ENCODE measurements around the gene AP2A2.

AP2A2 gene

DNA sequence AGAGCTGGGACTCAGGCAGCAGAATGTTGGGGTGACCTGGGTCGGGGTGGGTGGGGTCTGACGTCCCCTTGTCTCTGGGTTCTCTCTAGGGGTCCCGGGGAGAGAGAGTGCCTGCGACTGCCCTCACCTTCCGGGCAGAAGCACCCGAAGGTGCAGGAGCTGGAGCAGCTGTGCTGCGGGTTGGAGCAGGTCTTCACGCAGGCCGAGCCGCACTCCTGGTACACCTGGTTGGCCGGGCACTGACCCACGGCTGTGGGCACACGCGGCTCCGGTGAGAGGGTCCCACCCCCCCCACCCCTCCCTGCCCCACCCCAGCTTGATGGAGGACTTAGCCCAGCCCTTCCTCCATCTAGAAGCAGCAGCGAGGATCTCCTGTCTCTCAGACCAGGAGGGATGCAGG is 104.4 kb downstream of the AP2A2 start:
- DNase-seq (ENCODE audit: low spot score) = no peak

DNA sequence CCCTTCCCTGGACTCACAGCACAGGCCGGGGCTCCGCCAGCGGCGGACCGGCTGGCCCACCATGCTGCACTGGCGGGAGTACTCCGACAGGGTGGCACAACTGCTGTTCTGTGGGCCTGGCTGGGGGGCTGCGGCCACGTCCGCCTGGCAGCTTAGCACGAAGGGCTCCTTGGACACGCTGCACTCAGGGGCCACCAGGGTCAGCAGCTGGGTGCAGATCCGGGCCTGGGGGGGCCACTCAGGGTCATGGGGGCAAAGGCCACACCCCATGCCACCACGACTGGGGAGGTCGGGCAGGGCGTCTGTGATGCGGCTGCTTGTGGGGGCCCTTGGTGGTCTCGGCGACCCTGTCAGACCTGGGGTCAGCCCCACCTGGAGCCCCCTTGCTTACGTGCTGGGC is 104.9 kb downstream of the AP2A2 start:
- no peak for DNase-seq (ENCODE audit: low spot score)

DNA sequence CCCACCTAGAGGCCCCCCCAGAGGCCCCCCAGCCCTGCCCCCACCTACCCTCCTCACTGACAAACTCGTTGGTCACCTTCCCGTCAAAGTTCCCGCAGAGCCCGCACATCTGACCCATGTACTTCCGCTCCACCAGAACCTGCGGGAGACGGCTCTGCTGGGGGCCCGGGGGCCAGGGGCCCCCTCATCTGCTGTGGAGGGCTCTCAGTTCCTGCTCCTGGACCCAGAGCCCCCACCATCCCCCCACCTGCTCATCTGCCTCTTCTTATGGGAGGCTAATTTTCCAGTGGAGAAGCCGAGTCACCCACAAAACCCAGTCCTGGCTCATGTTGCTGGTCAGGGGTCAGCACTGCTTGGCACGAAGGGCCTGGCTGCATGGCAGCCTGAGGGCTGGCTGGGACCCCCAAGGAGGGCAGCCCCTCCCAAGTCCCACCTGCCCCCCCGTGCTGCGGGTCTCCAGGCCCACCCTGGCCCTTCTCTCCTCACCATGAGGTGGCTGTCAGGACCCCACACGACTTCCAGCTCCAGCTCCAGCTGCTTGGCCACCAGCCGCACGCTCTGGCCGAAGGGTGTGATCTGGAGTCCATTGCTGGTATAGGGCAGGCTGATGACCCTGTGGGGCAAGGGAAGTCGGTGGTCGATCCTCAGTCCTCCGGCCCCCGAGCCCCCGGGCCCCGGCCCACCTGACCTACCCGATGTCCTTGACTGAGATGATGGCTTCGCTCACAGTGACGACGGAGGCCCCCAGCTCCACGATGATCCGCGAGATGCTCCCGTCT is 105.6 kb downstream of the AP2A2 start:
- no peak for DNase-seq (ENCODE audit: low spot score)

DNA sequence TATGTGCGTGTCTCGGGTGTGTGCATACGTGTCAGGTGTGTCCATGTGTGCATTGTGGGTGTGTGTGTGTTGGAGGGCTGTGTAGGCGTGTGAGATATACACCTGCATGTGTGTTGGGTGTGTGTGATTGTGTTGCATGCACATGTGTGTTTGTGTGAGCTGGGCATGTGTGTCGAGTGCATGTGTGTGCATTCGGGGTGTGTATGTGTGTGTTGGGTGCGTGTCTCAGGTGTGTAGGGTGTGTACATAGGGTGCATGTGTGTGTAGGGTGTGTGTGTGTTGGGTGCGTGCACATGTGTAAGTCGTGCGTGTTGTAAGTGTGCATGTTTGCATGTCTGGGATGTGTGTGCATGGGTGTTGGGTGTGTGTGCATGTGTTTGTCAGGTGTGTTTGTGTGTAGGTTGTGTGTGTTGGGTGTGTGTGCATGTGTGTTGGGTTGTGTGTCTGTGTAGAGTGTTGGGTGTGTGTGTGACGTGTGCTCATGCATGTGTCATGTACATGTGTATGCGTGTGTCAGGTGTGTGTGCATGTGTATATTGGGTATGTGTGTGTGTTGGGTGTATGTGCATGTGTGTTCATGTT is 106.7 kb downstream of the AP2A2 start:
- DNase-seq (ENCODE audit: low spot score) = no peak

DNA sequence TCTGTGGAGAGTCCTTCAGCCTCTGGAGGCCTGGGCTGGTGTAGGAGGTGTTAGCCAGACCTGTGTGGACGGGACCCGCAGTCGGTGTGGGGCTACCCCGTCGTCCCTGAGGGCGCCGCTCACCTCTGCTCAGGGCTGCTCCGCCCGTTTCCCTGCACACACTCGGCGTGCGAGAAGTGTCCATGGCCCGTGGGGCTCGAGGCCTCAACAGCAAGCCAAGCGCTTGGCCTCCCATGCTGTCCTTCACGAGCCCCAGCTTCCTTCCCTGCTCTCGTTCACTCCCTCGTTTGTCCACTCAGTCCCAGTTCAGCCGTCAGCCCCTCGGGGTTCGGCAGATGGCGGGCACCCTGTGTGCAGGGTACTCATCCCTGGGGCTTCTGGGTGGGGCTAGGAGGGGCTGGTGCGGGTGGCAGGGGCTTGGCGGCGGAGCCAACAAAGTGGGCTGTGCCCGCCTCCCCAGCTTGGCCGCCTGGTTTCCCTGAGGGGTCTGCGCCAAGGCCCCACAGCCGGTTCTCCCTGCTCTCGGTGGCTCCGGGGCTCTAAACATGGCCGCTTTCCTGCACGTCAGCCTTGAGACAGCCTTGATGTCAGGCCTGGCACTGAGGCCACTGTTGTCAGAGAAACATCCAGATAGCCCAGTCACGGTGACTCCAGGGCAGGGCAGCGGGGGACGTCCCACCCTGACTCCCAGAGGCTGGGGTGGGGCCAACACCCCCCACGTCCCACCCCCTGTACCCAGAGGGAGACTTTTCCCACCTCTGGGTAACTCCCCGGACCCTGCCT is 107.5 kb downstream of the AP2A2 start:
- no peak for DNase-seq (ENCODE audit: low spot score)

DNA sequence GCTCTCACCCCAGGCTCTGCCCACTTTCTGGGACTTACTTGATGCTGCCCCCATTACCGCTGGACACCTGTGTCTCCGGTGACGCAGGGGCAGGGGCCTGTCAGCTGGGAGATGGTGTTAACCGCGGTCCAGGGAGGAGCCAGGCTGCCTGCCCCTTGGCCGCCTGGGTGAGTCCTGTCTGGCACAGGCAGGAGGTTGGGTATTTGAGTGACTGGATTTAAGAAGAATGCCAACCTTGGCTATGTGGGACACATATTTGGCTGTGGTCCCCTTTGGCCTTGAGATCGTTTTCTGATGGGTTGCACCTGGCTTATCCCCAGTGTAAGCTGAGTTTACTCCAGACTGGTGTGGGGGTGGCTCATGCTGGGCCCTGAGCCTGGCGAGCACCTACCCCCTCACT is 108.3 kb downstream of the AP2A2 start:
- DNase-seq (ENCODE audit: low spot score) = no peak

DNA sequence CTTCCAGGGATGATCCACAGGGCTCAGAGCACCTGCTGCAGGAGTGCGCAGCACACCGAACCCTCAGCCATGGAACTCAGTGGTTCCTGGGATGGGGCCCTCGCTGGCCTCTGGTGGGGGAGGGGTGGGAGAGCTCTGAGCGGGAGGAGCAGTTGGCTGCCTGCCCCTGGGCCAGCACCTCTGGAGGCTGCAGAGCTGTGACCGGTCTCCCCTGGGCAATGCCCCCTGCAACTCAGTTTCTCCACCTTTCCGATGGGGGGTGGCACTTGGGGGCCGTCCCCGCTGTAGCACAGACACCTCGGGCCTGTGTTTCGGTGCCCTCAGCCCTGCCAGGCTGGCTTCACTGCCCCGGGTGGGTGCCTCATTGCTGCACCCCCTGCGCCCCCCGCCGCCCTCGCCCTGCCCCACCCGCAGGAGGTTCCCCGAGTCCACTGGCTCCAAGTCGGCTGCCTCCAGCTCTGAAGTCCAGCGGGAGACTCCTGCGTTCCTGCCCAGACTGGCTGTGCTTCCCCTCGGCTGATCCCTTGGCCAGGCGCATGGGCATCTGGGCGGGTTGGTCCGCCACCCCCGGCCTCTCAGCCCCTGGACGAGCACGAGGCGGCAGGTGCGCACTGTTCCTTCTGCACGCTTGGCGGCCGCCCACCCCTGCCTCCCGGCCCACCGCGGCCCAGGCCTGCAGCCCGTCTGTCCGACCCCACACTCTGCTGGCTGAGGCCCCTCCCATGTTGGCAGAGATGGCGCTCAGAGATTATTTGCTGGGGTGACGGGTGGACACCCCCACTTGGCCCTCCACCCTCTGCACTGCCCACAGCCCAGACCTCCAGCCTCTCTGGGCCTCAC is 109.0 kb downstream of the AP2A2 start:
- no peak for DNase-seq (ENCODE audit: low spot score)

DNA sequence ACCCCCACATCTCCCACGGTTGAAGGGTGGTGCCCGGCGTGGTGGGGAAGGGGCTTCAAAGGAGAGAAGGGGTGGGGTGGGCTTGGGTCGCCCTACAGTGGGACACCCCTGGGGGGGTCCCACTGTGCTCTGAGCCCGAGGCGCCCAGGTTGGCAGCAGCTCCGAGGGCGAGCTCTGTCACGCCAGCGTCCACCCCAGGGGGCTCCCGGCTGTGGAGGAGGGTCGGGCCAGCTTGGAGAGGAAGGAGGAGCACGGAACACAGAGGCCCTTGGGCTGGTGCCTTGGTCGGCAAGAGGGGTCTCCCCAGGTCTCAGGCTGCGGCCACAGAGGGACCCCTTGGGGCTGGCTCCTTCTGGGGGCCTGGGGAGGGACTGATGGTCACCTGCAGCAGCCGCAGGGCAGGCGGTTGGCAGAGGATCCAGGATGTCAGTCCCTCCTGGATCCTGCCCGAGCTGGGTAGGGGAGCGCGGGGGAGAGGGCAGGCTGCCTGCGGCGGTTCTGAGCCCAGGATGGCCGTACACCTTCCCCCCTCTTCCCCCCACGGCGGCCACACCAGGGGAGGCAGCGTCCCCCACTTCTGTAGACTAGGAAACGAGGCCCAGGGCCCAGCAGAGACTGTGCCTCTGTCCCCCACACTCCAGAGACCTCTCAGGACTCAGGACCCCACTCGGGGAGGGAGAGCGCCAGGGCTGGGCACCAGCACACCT is 110.1 kb downstream of the AP2A2 start:
- DNase-seq (ENCODE audit: low spot score) = no peak

DNA sequence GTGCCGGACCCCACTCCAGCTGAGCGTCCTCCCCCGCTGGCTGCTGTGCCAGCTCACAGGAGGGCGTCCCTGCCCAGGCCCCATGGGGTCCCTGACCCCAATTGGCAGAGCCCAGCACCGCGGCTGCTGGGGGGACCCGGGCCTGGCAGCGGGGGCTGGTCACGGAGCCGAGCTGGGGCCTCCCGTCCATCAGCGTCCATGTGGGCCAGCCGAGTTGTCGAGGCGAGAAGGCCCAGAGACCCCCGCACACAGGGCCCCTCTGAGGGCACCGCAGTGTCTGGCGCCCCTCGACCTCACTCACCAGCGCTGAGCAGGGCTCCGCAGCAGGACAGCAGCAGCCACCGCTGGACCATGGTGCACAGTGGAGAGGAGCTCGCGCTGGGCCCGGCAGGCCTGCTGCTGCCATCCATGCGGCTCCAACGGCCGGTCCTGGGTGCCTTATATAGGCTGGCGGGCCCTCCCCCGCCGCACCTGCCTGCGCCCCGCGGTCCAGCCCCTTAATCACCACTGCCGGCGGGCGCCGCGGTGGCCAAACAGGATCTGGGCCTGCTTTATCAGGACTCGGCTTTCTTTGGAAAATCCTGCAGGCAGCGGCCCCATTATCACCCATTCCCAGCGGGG is 110.7 kb downstream of the AP2A2 start, which contains the start of gene MUC6:
Gene MUC6 (minus strand): TSS at position 416 of the 621 bp plus-strand sequence. CDS start 63 bp downstream, at position 353.
- DNase-seq (ENCODE audit: low spot score) = no peak

DNA sequence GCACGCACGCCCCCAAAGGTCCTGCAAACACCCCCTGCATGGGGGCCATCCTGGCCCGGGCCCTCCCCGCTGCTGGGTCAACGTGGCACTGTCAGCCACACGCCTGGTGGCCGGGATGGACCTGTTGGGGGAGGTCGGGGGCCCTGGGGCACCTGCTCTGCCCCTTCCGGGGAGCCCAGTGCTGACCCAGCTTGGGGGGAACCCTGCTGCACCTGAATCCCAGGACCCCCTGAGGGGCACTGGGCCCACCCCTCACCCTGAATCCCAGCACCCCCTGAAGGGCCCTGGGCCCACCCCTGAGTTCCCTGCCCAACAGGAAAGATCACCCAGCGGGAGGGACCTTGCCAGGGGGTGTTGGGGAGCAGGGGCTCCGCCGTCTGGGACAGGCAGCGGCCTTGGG is 111.3 kb downstream of the AP2A2 start:
- no peak for DNase-seq (ENCODE audit: low spot score)

DNA sequence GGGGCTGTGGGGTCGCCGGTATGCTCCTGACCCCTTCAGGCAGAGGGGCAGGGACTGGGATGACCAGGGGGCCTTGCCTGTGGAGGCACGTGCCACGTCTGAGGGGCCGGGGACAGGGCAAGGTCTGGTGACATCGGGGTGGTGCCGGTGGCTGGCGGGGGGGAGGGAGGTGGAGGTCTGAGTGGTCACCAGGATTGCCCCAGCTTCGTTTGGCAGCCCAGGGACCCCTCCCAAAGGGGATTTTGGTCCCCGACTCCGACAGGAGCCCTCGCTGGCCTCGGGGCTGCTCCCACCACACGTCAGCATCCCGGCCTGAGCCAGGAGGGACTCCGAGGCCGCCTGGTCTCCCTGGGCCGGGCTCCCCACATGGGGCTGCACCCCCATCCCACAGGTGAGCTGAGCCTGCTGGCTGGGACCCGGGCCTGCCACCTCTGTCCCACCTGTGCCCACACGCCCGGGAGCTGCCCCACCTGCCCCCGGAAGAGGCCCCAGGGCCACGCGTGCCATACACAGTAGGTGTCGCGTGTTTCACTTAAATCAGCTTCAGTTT is 111.9 kb downstream of the AP2A2 start:
- DNase-seq (ENCODE audit: low spot score) = no peak

DNA sequence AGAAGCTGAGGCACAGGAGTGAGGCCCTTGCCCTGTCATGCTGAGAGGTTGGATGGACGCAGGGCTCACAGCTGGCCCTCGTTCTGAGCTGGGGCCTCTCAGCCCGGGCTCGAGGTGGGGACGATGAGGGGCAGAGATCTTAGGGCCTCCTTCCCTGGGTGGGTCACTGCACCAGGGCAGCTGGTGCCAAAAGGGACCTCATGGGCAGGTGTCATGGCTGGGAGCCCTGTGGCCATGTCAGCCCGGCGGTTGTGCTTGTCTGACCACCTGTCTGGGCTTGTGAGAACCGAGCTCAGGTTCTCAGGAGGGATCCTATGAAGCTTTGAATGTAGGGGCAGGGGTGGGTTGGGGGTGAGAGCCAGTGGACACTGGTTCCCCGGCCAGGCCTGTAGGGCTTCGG is 112.7 kb downstream of the AP2A2 start:
- no peak for DNase-seq (ENCODE audit: low spot score)

DNA sequence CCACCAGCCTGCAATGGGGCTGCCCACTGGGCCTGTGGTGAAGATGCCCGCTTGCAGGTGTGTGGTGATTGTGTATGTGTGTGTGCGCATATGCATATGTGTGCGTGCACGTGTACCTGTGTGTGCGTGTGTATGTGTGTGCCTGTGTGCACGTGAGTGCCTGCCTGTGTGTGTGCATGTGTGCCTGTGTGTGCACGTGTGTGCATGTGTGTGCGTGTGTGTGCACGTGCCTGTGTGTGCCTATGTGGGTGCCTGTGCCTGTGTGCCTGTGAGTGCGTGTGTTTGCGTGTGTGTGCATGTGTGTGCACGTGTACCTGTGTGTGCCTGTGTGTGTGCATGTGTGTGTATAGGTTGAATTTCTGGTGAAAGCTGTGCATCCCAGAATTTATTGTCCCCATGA is 113.3 kb downstream of the AP2A2 start:
- no peak for DNase-seq (ENCODE audit: low spot score)

DNA sequence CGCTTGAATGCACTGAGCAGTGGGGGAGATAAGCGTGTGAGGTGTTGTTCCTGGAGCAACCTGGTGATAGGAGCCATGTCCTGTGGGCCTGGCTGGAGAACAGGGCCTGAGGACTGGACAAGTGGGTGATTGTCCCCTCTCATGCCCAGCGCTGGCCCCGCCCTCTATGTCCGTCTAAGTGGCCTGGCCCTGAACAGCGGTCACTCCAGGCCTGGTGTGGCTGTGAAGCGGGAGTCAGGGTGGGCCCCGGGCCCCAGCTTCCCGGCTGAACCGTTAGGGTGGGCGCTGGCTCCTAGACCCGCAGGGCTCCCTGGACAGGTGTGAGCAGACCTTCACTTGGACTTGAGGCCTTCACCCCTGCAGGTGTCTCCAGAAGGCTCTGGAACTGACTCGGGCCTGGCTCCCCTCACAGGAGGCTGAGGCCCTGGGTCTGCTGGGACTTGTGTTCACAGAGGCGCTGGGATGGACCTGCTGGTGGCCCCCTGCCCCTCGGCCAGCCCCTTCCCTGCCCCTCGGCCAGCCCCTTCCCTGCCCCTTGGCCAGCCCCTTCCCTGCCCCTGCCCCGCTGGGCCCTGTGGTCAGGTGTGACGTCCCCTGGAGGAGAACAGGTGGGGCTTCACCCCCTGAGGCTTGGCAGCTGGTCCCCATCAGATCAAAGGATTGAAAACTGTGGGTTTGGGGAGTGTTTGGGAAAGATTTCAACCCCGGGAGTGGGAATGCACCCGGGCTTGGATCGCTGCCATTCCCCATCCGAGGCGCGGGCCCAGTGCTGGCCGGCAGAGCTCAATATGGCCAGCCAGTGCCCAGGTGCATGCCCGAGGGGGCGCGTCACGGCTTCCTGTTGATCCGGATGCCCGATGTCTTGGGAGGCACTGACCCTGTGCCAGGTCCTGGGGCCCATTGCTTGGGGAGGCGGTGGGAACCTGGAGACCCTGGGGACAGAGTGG is 114.1 kb downstream of the AP2A2 start:
- DNase-seq (ENCODE audit: low spot score) = peak; percentile 56

DNA sequence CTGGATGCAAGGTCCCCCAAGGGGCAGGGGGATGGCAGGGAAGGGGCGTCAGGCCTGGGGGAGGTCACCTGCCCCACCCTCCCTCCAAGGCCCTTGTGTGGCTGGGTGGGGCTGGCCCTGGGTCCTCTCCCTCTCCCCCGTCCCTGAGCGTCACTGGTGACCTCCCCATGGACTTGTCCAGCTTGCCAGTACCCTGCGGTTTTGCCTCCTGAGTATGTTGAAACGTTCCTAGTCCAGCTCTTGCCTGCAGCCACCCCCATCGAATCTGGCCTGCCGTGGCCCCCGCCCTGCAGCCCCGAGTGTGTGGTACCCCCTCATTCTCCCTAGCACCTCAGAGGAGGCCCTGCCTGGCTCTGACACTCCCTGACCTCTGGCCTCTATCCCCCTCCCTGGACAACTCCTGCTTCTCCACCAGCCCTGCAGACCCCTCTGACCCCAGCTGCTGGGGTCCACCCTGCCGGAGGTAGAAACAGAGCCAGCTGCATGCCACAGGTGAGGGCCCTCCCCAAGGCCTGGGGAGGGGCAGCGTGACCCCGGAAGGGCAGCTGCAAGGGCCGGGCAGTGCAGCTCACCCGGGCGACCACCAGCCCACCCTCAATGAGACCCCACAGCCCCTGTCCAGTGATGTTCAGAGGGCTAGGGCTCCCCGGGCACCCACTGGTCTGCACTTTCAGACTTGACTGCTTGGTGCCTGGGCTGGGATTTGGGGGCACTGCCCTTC is 114.9 kb downstream of the AP2A2 start:
- DNase-seq (ENCODE audit: low spot score) = no peak

DNA sequence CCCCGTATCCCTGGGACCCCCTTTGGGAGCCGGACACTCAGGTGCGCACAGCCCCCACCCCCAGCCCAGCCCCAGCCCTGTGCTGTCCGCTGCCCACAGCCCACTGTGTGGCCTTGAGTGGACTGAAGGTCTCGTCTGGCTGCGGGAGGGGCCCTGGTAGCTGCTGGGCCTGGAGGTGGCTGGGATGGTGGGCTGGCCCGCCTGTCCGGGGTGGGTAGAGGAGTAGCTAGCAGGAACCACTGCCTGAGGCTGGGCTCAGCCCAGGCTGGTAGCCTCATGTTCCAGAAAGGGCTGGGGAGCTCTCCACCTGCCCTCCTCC is 115.4 kb downstream of the AP2A2 start:
- no peak for DNase-seq (ENCODE audit: low spot score)

DNA sequence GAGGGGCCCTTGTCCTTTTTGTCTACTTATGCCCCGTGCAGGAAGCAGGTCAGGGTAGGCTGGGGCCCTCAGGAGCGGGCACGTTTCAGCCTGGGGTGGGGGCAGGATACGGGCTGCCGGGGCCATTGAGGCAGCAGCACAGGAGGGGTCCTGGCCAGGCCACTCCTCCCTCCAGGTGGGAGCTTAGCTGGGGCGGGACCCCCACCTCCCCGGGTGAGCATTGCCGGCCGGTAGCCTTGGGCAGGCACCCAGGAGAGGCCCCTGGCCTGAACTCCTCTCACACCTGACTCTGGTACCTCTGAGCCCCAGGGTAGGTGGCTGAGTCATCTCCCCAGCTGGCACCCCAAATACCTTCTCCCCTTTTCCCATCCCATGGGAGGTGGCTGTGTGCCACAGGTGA is 115.8 kb downstream of the AP2A2 start:
- DNase-seq (ENCODE audit: low spot score) = no peak

DNA sequence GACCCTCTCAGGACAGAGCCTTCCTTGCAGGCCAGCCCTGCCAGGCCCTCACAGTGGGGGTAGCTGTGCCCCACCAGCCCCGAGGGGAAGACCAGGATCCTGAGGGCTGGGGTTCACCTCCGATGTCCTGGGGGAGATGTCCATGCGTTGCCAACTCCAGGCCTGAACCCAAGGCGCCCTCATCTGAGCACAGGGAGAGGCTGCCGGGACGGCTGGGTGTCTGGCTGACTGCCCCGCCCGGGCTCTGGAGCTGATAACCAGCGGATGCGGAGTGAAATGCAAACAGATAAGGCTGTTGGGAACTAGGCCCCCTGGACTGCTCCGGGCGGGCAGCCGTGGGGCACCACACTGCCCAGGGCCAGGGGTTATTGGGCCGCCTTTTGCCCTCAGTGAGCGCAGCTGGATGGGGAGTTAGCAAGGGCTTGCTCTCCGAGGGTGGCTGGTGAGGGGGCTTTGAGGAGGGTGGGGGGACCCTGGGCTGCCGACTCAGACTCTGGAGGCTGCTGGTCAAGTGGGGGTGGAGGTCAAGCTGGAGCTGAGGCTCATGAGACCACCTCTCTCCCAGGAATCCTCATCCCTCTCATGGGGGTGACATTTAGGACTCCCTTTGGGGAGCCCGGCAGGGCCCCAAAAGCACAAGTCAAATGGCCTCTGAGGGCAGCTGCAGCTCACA is 116.4 kb downstream of the AP2A2 start:
- no peak for DNase-seq (ENCODE audit: low spot score)
